Measurements from ENCODE around the gene MXRA5.
"Not testable (repeated sequence)": the region's sequence is repeated elsewhere in the genome, so short reads cannot be mapped to it uniquely, and the experiment has no call there.

Gene MXRA5

GRCh38 chrX:3340016-3340415 is 6.4 kb downstream of the MXRA5 start:
- FAIRE-seq (no peak), DNase-seq (ENCODE audit: insufficient read length, low spot score) (no peak)

GRCh38 chrX:3326681-3327080 is 19.8 kb downstream of the MXRA5 start:
- FAIRE-seq (no peak), DNase-seq (ENCODE audit: insufficient read length, low spot score) (no peak)

GRCh38 chrX:3320471-3321046 is 25.9 kb downstream of the MXRA5 start:
- DNase-seq (ENCODE audit: insufficient read length, low spot score), result no peak
- no peak for FAIRE-seq

- DNase-seq (ENCODE audit: insufficient read length, low spot score) (no peak), FAIRE-seq (no peak)
Measured at GRCh38 chrX:3317191-3317718, 29.2 kb downstream of the MXRA5 start.

- FAIRE-seq (no peak), DNase-seq (ENCODE audit: insufficient read length, low spot score) (no peak)
Measured at GRCh38 chrX:3312109-3312508, 34.3 kb downstream of the MXRA5 start.

GRCh38 chrX:3307881-3308280 is 38.6 kb downstream of the MXRA5 start:
- DNase-seq (ENCODE audit: insufficient read length, low spot score) (no peak), FAIRE-seq (no peak)

GRCh38 chrX:3299636-3300035 is 46.8 kb downstream of the MXRA5 start:
- no peak for FAIRE-seq
- no peak for DNase-seq (ENCODE audit: insufficient read length, low spot score)

GRCh38 chrX:3295731-3296130 is 50.7 kb downstream of the MXRA5 start:
- no peak for DNase-seq (ENCODE audit: insufficient read length, low spot score)
- FAIRE-seq, result no peak

- DNase-seq (ENCODE audit: insufficient read length, low spot score) (no peak), FAIRE-seq (no peak)
Measured at GRCh38 chrX:3293251-3293650, 53.2 kb downstream of the MXRA5 start.

- FAIRE-seq, result no peak
Measured at GRCh38 chrX:3290561-3290960, 55.9 kb downstream of the MXRA5 start.

GRCh38 chrX:3286196-3286945 is 60.1 kb downstream of the MXRA5 start:
- FAIRE-seq, result no peak
- no peak for DNase-seq (ENCODE audit: insufficient read length, low spot score)

More at GRCh38 chrX:3290561-3290960, 55.9 kb downstream of the MXRA5 start:
- no peak for DNase-seq (ENCODE audit: insufficient read length, low spot score)

GRCh38 chrX:3280706-3281105 is 65.7 kb downstream of the MXRA5 start:
- DNase-seq (ENCODE audit: insufficient read length, low spot score), result no peak
- FAIRE-seq, result no peak

GRCh38 chrX:3273668-3274067 is 72.8 kb downstream of the MXRA5 start:
- not testable (repeated sequence) for FAIRE-seq; DNase-seq (ENCODE audit: insufficient read length, low spot score)

GRCh38 chrX:3271834-3272186 is 74.6 kb downstream of the MXRA5 start:
- FAIRE-seq (no peak), DNase-seq (ENCODE audit: insufficient read length, low spot score) (no peak)

- no peak for DNase-seq (ENCODE audit: insufficient read length, low spot score)
- FAIRE-seq, result no peak
Measured at GRCh38 chrX:3271183-3271833, 75.1 kb downstream of the MXRA5 start.

GRCh38 chrX:3268829-3269228 is 77.6 kb downstream of the MXRA5 start:
- no peak for FAIRE-seq
- no peak for DNase-seq (ENCODE audit: insufficient read length, low spot score)

GRCh38 chrX:3263681-3264126 is 82.7 kb downstream of the MXRA5 start:
- DNase-seq (ENCODE audit: insufficient read length, low spot score), result no peak
- no peak for FAIRE-seq

GRCh38 chrX:3262901-3263300 is 83.6 kb downstream of the MXRA5 start:
- no peak for FAIRE-seq
- DNase-seq (ENCODE audit: insufficient read length, low spot score), result no peak
